Measurements from ENCODE around the gene TTBK1.

The TTBK1 gene

GRCh38 chr6:43304882-43305281, 61.6 kb downstream of the TTBK1 start:
- DNase-seq (ENCODE audit: low read depth), result no peak

GRCh38 chr6:43306086-43306485, 62.8 kb downstream of the TTBK1 start:
- DNase-seq (ENCODE audit: low read depth), result no peak

- DNase-seq (ENCODE audit: low read depth), result no peak
These were observed 64.3 kb downstream of the TTBK1 start for GRCh38 chr6:43307451-43308100.

GRCh38 chr6:43308101-43308989, 65.1 kb downstream of the TTBK1 start, which contains the start of gene CRIP3:
Gene CRIP3 (minus strand): TSS chr6:43308826. CDS start chr6:43308792, 34 bp downstream.
- peak; percentile 30 for DNase-seq (ENCODE audit: low read depth)

- DNase-seq (ENCODE audit: low read depth), result no peak
These were observed 65.8 kb downstream of the TTBK1 start for GRCh38 chr6:43308990-43309477.

- DNase-seq (ENCODE audit: low read depth), result no peak
These were observed 66.9 kb downstream of the TTBK1 start for GRCh38 chr6:43310134-43310533.

GRCh38 chr6:43310624-43311023, 67.3 kb downstream of the TTBK1 start:
- no peak for DNase-seq (ENCODE audit: low read depth)

- no peak for DNase-seq (ENCODE audit: low read depth)
These were observed 68.4 kb downstream of the TTBK1 start for GRCh38 chr6:43311666-43312065.

- no peak for DNase-seq (ENCODE audit: low read depth)
These were observed 70.5 kb downstream of the TTBK1 start for GRCh38 chr6:43313813-43314212.

GRCh38 chr6:43318011-43318410, 74.7 kb downstream of the TTBK1 start:
- DNase-seq (ENCODE audit: low read depth), result no peak

GRCh38 chr6:43325876-43326275, 82.6 kb downstream of the TTBK1 start:
- DNase-seq (ENCODE audit: low read depth), result no peak

- no peak for DNase-seq (ENCODE audit: low read depth)
These were observed 85.2 kb downstream of the TTBK1 start for GRCh38 chr6:43328528-43328927.

GRCh38 chr6:43331470-43331869, 88.2 kb downstream of the TTBK1 start:
- no peak for DNase-seq (ENCODE audit: low read depth)

- DNase-seq (ENCODE audit: low read depth), result no peak
These were observed 88.6 kb downstream of the TTBK1 start for GRCh38 chr6:43331891-43332290.

GRCh38 chr6:43334466-43335095, 91.3 kb downstream of the TTBK1 start:
- peak; percentile 28 for DNase-seq (ENCODE audit: low read depth)

GRCh38 chr6:43335469-43335868, 92.2 kb downstream of the TTBK1 start:
- no peak for DNase-seq (ENCODE audit: low read depth)

GRCh38 chr6:43336382-43336781, 93.1 kb downstream of the TTBK1 start:
- no peak for DNase-seq (ENCODE audit: low read depth)
